T-helper 17 cell (primary cell): Measurements from ENCODE around the gene IMMP2L. TPM values are rescaled to one million over a fixed set of nuclear protein-coding genes. Genes with fewer than 3 reads are reported as not detected.

Experiments used
- ATAC-seq: fragments of 150-1000 bp; cut with Tn5 transposase; 2 replicates; pipeline ENCODE4 v1.10.0; 2021; ENCODE audit warnings: mild to moderate bottlenecking, moderate library complexity
- DNase-seq, 3 donors: peaks; one replicate each; pipeline versions ENCODE4 v3.0.0 to v3.0.0-alpha.2; 2020 to 2021
- H3K9me3 ChIP-seq: one replicate; pipeline ENCODE4 v1.7.0; 2013; ENCODE audit warnings: low read length, mild to moderate bottlenecking; ENCODE audit not compliant: control insufficient read depth, poor library complexity, severe bottlenecking
- H3K27ac Mint-ChIP-seq: one replicate; pipeline ENCODE4 v1.8.0; 2022; ENCODE audit warnings: mild to moderate bottlenecking, moderate library complexity, mixed read lengths
- H3K27me3 Mint-ChIP-seq: one replicate; pipeline ENCODE4 v1.8.0; 2022; ENCODE audit warnings: mixed read lengths
- H3K36me3 Mint-ChIP-seq: one replicate; pipeline ENCODE4 v1.8.0; 2022; ENCODE audit warnings: low read depth, mixed read lengths
- H3K4me1 Mint-ChIP-seq: one replicate; pipeline ENCODE4 v1.8.0; 2022; ENCODE audit warnings: mild to moderate bottlenecking, mixed read lengths
- H3K4me3 Mint-ChIP-seq: one replicate; pipeline ENCODE4 v1.8.0; 2022; ENCODE audit warnings: mild to moderate bottlenecking, moderate library complexity, mixed read lengths
- total RNA-seq, 4 donors: library from RNA in 2 of 4; stranded (reverse) in 2 of 4; gene quantifications; one replicate each; pipeline ENCODE4 v1.2.3 and lab custom pipeline; 2022 to 2026

The IMMP2L gene
- total RNA-seq, 2 donors from 2014 or later, result 17.9 to 19.9 TPM

DNA sequence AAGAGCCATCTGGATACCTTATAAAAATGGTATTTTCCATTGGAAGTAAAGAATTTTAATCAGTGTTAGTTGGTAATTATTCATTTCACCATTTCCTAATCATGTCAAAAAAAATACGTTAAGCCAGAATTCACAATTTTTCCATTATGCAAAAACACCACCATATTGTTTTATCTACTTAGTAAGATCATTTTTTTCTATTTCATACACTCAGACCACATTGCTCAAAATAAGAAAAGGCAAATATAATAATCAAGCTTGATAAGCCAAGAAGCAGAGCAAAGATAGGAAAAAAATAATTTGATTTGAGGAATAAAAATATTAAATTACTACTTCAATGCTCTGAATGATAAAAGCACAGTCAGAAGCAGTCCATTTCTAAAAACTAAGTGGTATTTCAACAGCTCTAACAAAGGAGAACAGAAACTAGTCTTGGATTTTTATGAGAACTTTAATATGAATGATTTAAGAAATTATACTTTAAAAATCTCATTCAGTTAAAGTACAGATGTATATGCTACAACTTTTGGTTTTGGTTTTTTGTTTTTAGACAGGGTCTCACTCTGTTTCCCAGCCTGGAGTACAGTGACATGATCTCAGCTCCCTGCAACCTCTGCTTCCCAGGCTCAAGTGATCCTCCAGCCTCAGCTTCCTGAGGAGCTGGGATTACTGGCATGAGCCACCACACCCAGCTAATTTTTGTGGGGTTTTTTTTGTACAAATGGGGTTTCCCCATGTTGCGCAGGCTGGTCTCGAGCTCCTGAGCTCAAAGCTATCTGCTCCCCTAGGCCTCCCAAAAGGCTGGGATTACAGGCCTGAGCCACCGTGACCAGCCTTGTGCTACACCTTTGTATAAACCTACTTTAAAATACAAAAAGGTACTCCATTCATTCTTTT, 424.7 kb downstream of the IMMP2L start:
- ATAC-seq (peak; percentile 79), DNase-seq (peak in 2 of 3 donors; percentile 4 to 9)
- no peaks in the 10 kb centered on the region for H3K27me3 Mint-ChIP-seq
- H3K27ac Mint-ChIP-seq, result peak overlapping the region; percentile 93
- H3K4me1 Mint-ChIP-seq, result peaks cover 18% of the 10 kb centered on the region
- peak overlapping the region; percentile 59 for H3K4me3 Mint-ChIP-seq
- H3K9me3 ChIP-seq, result no peaks in the 10 kb centered on the region
- peaks cover 2% of the 10 kb centered on the region for H3K36me3 Mint-ChIP-seq

GRCh38 chr7:111132833-111133232, 429.5 kb downstream of the IMMP2L start:
- Mint-ChIP-seq H3K4me3 (no peak overlapping the region), H3K27ac (no peak overlapping the region), H3K4me1 (peaks cover 4% of the 10 kb centered on the region), H3K36me3 (no peaks in the 10 kb centered on the region), H3K27me3 (no peaks in the 10 kb centered on the region)
- DNase-seq (no peak), ATAC-seq (no peak)
- H3K9me3 ChIP-seq, result no peaks in the 10 kb centered on the region

DNA sequence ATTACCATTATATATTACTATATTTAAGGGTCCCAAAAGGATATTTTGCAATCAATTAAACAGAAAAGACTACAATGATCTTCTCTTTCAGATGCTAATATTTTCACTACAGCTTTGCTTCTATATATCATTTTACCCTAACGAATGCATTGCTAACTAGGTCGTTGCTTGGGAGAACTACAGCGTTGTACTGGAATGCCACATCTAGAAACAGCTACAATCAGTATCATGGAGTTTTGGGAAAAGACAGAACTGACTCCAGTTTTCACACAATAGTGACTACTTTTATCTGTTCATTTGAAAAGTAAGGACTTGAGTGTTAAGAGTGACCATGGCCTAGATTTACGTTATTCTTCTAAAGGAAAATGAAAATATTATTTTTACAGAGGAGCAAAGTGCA, 432.9 kb downstream of the IMMP2L start:
- ATAC-seq, result no peak
- no peaks in the 10 kb centered on the region for H3K9me3 ChIP-seq
- no peak for DNase-seq
- Mint-ChIP-seq H3K4me3 (no peak overlapping the region), H3K27ac (no peak overlapping the region), H3K36me3 (no peaks in the 10 kb centered on the region), H3K27me3 (no peaks in the 10 kb centered on the region), H3K4me1 (no peaks in the 10 kb centered on the region)

DNA sequence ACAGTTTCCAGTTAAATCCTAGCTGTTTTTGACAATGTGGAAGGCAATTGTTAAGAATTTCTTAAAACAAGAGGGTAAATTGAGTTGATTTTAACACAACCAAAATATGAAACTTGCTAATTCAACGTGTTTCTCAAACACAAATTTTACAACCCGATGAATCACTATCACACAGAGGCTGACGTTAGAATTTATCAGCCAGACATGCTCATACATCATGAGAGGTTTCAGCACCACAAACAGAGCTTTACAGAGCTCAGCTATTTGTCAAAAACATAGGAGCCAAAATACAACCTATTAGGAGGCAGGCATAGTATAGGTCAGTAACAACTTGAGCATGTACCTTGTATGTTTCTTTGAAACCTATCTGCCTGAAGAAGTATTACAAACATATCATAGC, 435.3 kb downstream of the IMMP2L start:
- ATAC-seq, result no peak
- H3K27me3 Mint-ChIP-seq, result no peaks in the 10 kb centered on the region
- H3K4me3 Mint-ChIP-seq, result no peak overlapping the region
- H3K9me3 ChIP-seq, result no peaks in the 10 kb centered on the region
- no peak overlapping the region for H3K27ac Mint-ChIP-seq
- no peaks in the 10 kb centered on the region for H3K36me3 Mint-ChIP-seq
- DNase-seq, result no peak
- H3K4me1 Mint-ChIP-seq, result no peaks in the 10 kb centered on the region

- no peak for DNase-seq
- Mint-ChIP-seq H3K27me3 (no peaks in the 10 kb centered on the region), H3K4me1 (peaks cover 4% of the 10 kb centered on the region), H3K27ac (no peak overlapping the region), H3K36me3 (no peaks in the 10 kb centered on the region), H3K4me3 (no peak overlapping the region)
- no peaks in the 10 kb centered on the region for H3K9me3 ChIP-seq
- ATAC-seq, result no peak
These were observed 446.3 kb downstream of the IMMP2L start for GRCh38 chr7:111115966-111116365.

GRCh38 chr7:111113263-111114017, 448.9 kb downstream of the IMMP2L start:
- DNase-seq, result no peak

DNA sequence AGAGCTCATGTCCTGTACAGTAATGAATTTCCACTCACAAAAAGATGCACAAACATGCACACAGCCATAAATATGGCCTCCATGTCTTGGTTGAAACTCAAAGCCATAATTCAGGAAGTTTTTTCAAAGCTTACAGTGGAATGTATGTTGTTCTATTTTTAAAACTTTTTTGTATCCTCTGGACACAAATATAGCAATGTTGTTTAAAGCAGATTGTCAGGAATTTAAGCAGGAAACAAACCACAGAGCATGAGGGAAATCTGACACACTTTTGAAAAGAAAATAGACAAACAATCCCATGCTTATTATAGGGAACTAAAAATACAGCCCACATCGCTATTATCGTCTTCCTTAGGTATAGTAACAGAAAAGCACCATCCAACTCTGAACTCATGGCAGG, 449.9 kb downstream of the IMMP2L start:
- ATAC-seq (no peak), DNase-seq (no peak)
- Mint-ChIP-seq H3K27ac (no peak overlapping the region), H3K4me1 (peaks cover 4% of the 10 kb centered on the region), H3K4me3 (no peak overlapping the region), H3K27me3 (no peaks in the 10 kb centered on the region), H3K36me3 (no peaks in the 10 kb centered on the region)
- no peaks in the 10 kb centered on the region for H3K9me3 ChIP-seq

More at GRCh38 chr7:111113263-111114017, 448.9 kb downstream of the IMMP2L start:
- H3K27ac Mint-ChIP-seq, result no peak overlapping the region
- no peaks in the 10 kb centered on the region for H3K27me3 Mint-ChIP-seq
- ATAC-seq, result peak; percentile 46
- H3K36me3 Mint-ChIP-seq, result no peaks in the 10 kb centered on the region
- H3K9me3 ChIP-seq, result no peaks in the 10 kb centered on the region
- no peak overlapping the region for H3K4me3 Mint-ChIP-seq
- peaks cover 4% of the 10 kb centered on the region for H3K4me1 Mint-ChIP-seq

GRCh38 chr7:111108496-111108895, 453.8 kb downstream of the IMMP2L start:
- Mint-ChIP-seq H3K27me3 (no peaks in the 10 kb centered on the region), H3K4me1 (peaks cover 4% of the 10 kb centered on the region), H3K4me3 (no peak overlapping the region), H3K36me3 (no peaks in the 10 kb centered on the region), H3K27ac (no peak overlapping the region)
- H3K9me3 ChIP-seq, result no peaks in the 10 kb centered on the region
- ATAC-seq (no peak), DNase-seq (no peak)

- no peak for DNase-seq
- Mint-ChIP-seq H3K36me3 (no peaks in the 10 kb centered on the region), H3K4me1 (peaks cover 4% of the 10 kb centered on the region), H3K27me3 (no peaks in the 10 kb centered on the region), H3K4me3 (no peak overlapping the region), H3K27ac (no peak overlapping the region)
- ATAC-seq, result no peak
- H3K9me3 ChIP-seq, result no peaks in the 10 kb centered on the region
These were observed 454.3 kb downstream of the IMMP2L start for GRCh38 chr7:111108000-111108399.

DNA sequence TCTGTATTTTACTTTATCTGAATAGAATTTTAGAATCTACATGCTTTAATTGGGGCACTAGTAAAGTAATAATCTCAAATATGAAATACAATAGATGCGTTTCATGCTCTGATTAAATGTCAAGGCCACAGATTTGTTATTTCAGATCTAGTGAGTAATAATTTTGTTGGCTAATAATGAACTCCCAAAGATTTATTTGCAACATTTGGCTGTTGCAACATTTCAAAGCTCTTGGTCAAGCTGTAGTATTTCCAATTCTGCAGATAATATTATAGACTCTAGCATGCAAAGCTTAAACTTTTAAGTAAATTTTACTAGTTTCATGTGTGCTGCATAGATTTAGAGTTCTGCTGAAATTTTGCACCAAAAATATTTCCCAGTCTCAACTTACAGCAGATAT, 454.7 kb downstream of the IMMP2L start:
- ATAC-seq, result no peak
- no peak for DNase-seq
- no peak overlapping the region for H3K4me3 Mint-ChIP-seq
- no peak overlapping the region for H3K27ac Mint-ChIP-seq
- H3K4me1 Mint-ChIP-seq, result peaks cover 4% of the 10 kb centered on the region
- no peaks in the 10 kb centered on the region for H3K27me3 Mint-ChIP-seq
- H3K36me3 Mint-ChIP-seq, result no peaks in the 10 kb centered on the region
- H3K9me3 ChIP-seq, result no peaks in the 10 kb centered on the region

GRCh38 chr7:111105269-111105668, 457.0 kb downstream of the IMMP2L start:
- DNase-seq (no peak), ATAC-seq (no peak)
- H3K27me3 Mint-ChIP-seq, result no peaks in the 10 kb centered on the region
- peaks cover 4% of the 10 kb centered on the region for H3K4me1 Mint-ChIP-seq
- no peak overlapping the region for H3K4me3 Mint-ChIP-seq
- no peaks in the 10 kb centered on the region for H3K9me3 ChIP-seq
- no peak overlapping the region for H3K27ac Mint-ChIP-seq
- H3K36me3 Mint-ChIP-seq, result no peaks in the 10 kb centered on the region

- ATAC-seq, result no peak
- H3K27ac Mint-ChIP-seq, result no peak overlapping the region
These were observed 457.6 kb downstream of the IMMP2L start for GRCh38 chr7:111104710-111105109.

DNA sequence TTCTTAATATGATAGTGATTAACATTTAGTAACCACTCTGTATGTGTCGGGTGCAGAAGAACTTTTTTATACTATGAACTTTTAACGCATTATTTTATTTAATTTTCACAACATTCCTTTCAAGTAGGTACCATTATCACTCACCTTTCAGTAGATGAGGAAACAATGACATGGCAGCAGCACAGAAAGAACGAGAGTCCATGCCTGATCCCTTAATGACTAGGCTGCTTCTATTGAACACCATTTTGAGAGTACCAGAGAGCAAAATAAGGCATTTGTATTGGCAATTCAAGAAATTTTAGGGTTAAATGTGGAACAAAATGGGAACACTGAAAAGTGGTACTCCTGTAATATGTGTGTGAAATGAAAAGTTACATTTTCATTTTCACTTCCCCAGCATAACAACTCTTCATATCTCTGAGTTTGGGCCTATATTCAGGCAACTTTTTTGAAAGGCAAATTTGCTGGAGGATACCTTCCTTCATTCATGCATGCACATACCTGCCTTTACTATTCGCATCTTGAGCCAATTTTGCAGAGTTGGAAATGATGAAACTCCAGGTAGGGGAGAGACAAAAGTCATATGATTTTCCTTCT, 458.5 kb downstream of the IMMP2L start:
- H3K27me3 Mint-ChIP-seq, result no peaks in the 10 kb centered on the region
- DNase-seq, result no peak
- no peaks in the 10 kb centered on the region for H3K9me3 ChIP-seq
- peaks cover 4% of the 10 kb centered on the region for H3K4me1 Mint-ChIP-seq
- H3K36me3 Mint-ChIP-seq, result no peaks in the 10 kb centered on the region
- no peak overlapping the region for H3K4me3 Mint-ChIP-seq
- no peak for ATAC-seq
- peak overlapping the region; percentile 49 for H3K27ac Mint-ChIP-seq

More at GRCh38 chr7:111104710-111105109, 457.6 kb downstream of the IMMP2L start:
- Mint-ChIP-seq H3K4me3 (no peak overlapping the region), H3K36me3 (no peaks in the 10 kb centered on the region), H3K4me1 (peaks cover 4% of the 10 kb centered on the region), H3K27me3 (no peaks in the 10 kb centered on the region)
- no peaks in the 10 kb centered on the region for H3K9me3 ChIP-seq
- no peak for DNase-seq
